ENCODE data around the gene C1R.

Gene C1R

DNA sequence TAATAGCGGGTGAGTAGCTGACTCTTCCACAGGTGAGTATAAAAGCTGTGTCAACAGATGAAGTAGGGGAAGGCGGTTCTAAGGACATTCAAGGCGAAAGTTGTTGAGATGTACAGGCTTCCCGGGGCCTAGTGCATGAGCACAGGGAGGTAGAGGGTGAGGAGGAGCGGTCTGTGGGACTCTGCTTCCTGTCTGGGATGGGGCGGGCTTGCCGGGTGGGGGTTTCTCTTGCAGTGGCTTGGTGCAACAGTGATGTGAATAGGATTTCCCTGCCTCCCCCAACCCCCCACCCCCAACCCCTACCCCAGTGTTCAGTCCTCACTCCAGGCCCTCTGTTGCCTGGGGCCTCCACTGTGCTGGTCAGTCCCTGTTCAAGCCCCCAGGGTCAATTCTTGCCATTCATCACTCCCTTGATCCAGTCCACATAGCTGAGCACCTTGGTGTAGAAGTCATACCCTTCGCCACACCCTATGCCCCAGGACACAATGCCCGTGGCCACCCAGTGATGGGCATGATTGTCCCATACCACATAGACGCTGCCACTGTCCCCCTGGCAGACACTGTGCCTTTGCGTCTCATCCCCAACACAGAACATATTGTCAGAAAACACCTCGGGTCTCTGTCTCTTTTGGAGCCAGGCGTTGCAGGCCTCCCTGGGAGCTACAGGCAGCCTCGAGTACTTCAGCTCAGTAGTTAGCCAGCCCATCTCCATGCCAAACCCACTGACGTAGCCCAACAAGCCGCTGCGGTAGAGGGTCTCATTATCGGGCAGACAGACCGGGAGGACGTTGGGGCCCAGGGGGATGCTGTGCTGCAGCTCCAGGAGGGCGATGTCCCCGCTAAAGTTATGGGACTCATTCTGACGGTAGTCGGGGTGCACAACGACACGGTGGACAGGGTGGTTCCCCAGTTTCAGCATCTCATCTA is 4.0 kb upstream of the C1R start:
- DNase-seq, result no peak

- no peak for DNase-seq
Observed at GRCh38 chr12:7093892-7094291, 1.6 kb upstream of the C1R start.

GRCh38 chr12:7093486-7093885 is 1.2 kb upstream of the C1R start:
- DNase-seq, result no peak

DNA sequence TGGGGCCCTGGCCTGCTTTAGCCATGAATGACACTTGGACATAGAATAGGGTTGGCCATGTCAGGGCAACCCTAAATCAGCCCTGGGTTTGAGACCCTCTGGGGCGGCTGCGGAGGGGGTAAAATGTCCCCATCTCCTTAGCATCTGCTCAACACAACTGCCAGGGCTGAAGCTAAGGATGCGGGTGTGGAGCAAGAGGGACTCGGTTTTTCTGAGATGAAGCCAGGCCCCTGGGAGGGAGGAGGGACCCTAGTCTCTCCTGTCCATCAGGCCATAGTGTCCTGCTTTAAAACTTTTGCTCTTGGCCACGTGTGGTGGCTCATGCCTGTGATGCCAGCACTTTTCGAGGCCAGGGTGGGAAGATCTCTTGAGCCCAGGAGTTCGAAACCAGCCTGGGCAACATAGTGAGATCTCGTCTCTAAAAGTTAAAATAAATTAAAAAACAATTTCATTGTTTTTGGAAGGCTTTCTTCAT is 778 bp upstream of the C1R start:
- DNase-seq, result no peak

GRCh38 chr12:7091660-7092228 is 501 bp downstream of the C1R start:
- no peak for DNase-seq

GRCh38 chr12:7091171-7091570 is 1.1 kb downstream of the C1R start:
- no peak for DNase-seq

DNA sequence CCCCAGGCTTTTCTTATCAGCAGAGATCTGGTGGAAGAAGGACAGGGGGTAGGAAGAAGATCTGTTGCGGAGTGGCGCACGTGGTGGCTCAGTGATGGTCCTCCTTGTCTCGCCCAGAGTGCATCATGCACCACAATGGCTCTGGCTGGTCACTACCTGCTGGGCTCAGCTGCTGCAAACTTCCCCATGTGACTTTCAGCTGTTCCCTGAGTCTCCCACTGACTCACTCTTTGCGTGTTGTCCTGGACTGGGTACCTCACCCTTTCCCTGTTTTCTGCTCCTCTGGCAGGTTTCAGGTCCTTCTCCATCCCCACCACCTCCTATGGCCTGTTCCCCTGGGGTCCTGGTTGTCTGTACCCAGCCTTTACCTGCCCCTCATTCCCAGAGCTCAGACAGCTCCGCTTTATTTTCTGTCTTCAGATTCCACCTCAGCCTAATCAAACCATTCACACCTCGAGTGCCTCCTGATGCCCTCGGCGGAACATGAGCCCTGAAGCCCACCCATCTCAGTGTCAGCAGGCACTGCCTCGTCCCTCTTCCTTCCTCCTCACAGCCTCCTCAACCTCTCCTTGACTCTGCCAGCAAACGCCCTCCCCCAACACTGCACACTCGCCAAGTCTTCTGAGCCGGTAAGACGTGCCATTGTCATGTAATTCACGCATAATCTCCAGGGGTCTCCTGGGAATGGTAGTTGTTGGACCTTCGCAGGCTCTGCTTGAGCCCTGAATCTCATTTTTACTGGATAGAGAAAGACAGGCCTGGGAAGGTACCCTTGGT is 1.8 kb downstream of the C1R start:
- no peak for DNase-seq

DNA sequence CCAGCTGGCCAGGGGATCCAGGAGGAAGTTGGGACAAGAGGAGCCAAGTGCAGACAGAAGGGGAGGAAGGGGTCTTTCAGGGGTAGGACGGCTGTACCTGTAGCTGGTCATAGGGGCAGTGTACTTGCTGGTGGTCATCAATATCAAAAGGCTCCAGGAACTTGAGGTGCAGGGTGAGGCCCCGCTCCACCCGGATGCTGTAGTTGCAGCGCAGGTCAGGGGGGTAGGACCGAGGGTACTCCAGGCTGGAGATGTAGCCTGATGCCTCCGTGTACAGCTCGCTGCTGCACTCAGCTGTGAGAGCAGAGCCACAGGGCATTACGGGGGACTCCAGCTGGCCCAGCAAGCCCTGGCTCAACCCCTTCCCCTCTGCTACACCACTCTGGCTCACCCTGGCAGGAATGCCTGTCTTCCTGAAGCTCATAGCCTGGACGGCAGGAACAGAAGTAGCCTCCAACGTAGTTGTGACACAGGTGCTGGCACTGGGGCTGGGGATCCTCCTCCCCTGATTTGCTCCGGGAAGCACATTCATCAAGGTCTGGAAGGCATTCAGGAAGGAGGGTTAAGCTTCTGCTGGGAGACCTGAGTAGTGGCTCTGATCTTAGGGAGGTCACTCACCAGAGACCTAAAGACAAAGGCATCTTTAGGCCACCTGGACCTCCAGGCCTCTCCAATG is 2.9 kb downstream of the C1R start:
- no peak for DNase-seq

- DNase-seq, result no peak
Observed at GRCh38 chr12:7083125-7083524, 9.1 kb downstream of the C1R start.

GRCh38 chr12:7081037-7081436 is 11.2 kb downstream of the C1R start:
- DNase-seq, result no peak

GRCh38 chr12:7079826-7080125 is 12.5 kb downstream of the C1R start:
- DNase-seq, result no peak

GRCh38 chr12:7078163-7078562 is 14.1 kb downstream of the C1R start:
- no peak for DNase-seq

DNA sequence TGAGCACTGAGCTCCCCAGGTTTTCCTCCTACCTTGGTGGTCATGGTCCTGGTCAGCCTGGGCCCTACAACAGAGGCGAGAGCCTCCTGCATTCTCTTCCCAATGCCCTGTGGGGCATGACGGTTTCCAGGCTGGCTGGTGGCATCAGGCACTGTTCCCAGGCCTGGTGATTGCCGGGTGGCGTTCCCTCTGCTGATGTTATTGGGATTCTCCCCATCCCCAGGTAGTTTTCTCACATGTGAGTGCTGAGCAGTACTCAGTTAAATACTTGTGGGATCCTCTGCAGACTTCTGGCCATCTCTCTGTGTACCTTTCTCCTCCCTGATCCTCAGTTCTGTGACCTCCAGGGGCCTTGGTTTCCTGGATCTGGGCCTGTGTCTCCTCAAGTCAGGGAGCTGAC is 15.8 kb downstream of the C1R start:
- DNase-seq, result no peak

GRCh38 chr12:7075939-7076338 is 16.3 kb downstream of the C1R start:
- no peak for DNase-seq

DNA sequence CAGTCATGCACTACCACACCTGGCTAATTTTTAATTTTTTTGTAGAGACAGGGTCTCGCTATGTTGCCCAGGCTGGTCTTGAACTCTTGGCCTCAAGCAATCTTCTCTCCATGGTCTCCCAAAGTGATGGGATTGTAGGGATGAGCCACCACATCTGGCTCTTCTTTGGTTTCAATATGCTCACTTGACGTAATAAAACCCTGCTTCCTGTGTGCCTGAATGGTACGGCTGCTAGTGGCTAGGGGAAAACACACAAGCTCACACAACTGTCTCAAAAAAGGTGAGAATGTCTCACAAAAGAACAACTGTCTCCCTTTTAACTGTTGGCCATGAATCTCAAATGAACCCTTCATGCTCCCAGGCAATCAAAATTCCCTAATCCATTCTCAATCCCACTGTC is 16.7 kb downstream of the C1R start:
- no peak for DNase-seq

GRCh38 chr12:7073946-7074345 is 18.3 kb downstream of the C1R start:
- DNase-seq, result no peak

- no peak for DNase-seq
Observed at GRCh38 chr12:7072554-7072953, 19.7 kb downstream of the C1R start.

DNA sequence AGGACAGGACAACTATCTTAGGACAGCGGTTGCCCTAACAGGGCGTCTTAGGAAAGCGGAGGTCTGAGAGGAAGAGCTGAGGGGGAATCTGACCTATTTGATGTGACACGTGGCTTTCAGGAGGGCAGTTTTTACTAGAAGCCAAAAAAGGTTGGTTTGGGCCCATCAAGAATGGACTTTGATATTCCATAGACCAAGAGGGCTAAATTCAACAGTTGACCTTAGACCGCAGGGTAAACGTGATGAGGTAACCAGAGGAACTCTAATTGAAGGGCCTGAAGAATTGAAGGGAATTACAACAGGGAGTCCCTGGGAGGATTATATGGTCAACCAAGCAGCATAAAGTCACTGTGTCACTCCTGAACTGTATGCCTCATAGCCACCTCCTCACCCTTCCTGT is 20.2 kb downstream of the C1R start:
- DNase-seq, result no peak

- DNase-seq, result no peak
Observed at GRCh38 chr12:7069386-7069785, 22.9 kb downstream of the C1R start.

DNA sequence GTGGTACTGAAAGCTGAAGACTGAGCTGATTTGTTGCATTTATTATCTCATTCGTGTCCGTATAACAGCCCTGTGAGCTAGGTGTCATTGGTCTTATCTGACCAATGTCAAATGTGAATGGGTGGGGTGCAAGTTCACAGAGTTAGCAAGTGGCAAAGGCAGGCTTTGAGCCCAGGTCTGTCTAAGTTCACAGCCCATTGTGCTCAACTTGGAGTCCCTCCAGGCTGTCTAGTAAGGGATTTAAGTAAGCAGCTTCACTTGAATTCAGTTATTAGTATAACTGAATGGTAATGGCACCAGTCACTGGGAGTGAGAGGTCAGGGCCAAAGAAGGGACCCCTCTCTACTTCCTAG is 23.3 kb downstream of the C1R start:
- DNase-seq, result no peak

DNA sequence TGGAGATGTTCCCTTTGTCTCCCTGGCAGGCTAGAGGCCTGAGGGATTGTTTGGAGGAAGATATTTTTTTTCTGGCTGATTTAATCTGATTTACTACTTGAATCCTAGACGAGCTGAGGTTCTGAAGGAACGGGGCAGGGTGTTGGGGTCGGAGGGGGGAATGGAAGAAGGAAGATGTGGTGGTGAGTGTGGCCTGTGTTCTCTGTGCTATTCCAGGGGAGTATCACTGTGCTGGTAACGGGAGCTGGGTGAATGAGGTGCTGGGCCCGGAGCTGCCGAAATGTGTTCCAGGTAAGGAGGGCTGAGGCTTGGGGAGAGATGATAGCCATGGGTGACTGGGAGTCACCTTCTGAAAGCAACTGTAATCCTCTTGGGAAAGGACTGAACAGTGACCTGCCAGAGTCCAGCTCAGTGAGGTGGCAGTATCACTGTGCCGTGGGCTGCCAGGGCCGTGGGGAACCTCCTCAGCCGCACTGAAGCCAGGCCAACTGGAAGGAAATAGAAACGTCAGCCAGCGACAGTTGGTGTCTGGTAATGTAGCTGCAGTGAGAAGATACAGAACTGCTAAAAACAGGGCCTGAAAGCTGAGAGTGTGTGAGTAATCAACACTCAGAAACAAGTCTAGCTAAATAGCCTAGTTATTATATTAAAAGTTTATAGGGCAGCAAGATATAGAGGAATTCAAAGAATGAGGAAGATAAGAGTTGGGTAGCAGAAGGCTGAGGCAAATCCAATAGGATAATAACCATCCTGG is 23.8 kb downstream of the C1R start:
- no peak for DNase-seq

DNA sequence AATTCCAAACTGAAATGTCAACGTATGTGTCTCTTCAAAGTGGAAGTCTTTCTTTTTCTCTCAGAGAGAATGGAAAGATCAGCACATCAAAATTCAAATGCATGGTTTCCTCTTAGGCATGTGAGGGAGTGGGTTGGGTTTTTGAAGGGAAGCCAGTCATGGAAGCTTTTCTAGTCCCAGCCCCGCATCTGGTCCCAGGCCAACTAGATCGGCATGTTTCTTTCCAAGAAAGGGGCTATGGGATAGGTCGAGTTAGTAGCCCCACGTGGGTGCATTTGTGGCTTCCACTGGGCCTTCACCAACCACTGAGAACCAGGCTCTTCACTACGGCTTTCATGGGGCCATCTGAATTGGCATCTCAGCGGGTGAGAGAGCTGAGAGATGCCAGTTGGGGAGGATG is 25.1 kb downstream of the C1R start:
- DNase-seq, result no peak

DNA sequence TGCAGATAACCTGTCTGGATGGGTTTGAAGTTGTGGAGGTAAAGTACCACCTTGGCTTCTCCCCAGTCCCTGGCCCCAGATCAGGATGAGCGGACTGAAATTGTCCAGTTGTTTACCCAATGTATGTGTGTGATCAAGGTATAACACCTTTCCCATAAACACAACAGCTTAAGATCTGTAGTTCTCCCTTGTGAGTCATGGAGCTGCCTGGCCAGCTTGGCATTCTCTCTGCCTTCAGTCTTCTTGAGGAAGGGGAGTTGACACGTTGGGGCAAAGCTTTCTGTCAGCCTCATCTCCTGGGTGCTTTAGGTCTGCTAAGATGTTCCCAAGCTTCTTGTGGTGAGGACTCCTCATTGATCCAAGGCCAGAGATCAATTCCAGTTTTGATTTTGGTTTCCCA is 25.6 kb downstream of the C1R start:
- DNase-seq, result no peak
